ENCODE data around the gene OTOGL. TPM values are rescaled to one million over a fixed set of nuclear protein-coding genes. Genes with fewer than 3 reads are reported as not detected.
"Not testable (repeated sequence)": the region's sequence is repeated elsewhere in the genome, so short reads cannot be mapped to it uniquely, and the experiment has no call there.

OTOGL gene
- total RNA-seq, 2 donors from 2014 or later, result 0.14 to 0.81 TPM

DNA sequence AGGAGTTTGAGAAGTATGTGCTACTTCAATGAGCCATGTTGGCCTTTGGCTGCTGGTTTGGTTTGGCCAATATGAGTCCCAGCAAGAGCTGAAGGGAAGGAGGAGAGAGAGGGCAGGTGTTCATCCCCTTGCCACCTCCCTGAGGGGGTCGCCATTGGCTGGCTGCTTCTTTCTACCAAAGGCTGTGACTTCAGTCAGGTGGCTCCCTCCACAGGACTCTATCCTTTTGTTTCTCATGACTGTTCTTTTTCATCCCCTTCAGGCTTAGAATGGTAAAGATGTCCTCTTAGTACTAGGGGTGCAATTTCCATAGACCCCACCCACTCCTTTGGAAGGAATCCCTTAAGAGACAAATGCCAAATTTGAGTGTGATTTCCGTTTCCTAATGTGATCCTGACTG, 31.2 kb upstream of the OTOGL start:
- H3K27me3 ChIP-seq (replicated peaks; ENCODE audit: insufficient read depth), result no peaks in the 10 kb centered on the region
- no peak for DNase-seq (ENCODE audit: low spot score)
- no peak for ATAC-seq (ENCODE audit: insufficient number of reproducible peaks, low FRiP score, low read depth)
- H3K36me3 ChIP-seq, result no peaks in the 10 kb centered on the region
- no peaks in the 10 kb centered on the region for H3K9me3 ChIP-seq
- no peak overlapping the region for H3K27ac ChIP-seq
- H3K4me3 ChIP-seq, result no peak overlapping the region
- TF ChIP-seq, protein P1, sequence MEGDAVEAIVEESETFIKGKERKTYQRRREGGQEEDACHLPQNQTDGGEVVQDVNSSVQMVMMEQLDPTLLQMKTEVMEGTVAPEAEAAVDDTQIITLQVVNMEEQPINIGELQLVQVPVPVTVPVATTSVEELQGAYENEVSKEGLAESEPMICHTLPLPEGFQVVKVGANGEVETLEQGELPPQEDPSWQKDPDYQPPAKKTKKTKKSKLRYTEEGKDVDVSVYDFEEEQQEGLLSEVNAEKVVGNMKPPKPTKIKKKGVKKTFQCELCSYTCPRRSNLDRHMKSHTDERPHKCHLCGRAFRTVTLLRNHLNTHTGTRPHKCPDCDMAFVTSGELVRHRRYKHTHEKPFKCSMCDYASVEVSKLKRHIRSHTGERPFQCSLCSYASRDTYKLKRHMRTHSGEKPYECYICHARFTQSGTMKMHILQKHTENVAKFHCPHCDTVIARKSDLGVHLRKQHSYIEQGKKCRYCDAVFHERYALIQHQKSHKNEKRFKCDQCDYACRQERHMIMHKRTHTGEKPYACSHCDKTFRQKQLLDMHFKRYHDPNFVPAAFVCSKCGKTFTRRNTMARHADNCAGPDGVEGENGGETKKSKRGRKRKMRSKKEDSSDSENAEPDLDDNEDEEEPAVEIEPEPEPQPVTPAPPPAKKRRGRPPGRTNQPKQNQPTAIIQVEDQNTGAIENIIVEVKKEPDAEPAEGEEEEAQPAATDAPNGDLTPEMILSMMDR (IDR thresholded peaks at IDR 0.05), result no peak
- H3K4me1 ChIP-seq (ENCODE audit: control insufficient read depth in 1 of 2, low read depth in 2 of 2), result peaks cover 0 to 3% of the 10 kb centered on the region in 2 donors

- not testable (repeated sequence) for H3K4me1 ChIP-seq (ENCODE audit: control insufficient read depth in 1 of 2, low read depth in 2 of 2); H3K27me3 ChIP-seq (replicated peaks; ENCODE audit: insufficient read depth); ATAC-seq (ENCODE audit: insufficient number of reproducible peaks, low FRiP score, low read depth); H3K9me3 ChIP-seq; DNase-seq (ENCODE audit: low spot score); H3K27ac ChIP-seq; H3K4me3 ChIP-seq; H3K36me3 ChIP-seq
These were observed 15.3 kb upstream of the OTOGL start for GRCh38 chr12:80083892-80084614.

GRCh38 chr12:80086025-80086424, 13.3 kb upstream of the OTOGL start:
- DNase-seq (ENCODE audit: low spot score), result no peak
- no peaks in the 10 kb centered on the region for H3K9me3 ChIP-seq
- no peaks in the 10 kb centered on the region for H3K36me3 ChIP-seq
- H3K27ac ChIP-seq, result no peak overlapping the region
- H3K4me3 ChIP-seq, result no peak overlapping the region
- H3K4me1 ChIP-seq (ENCODE audit: control insufficient read depth in 1 of 2, low read depth in 2 of 2), result no peaks in the 10 kb centered on the region
- ATAC-seq (ENCODE audit: insufficient number of reproducible peaks, low FRiP score, low read depth), result no peak
- TF ChIP-seq, protein P1 (IDR thresholded peaks at IDR 0.05), result no peak
- H3K27me3 ChIP-seq (replicated peaks; ENCODE audit: insufficient read depth), result no peaks in the 10 kb centered on the region

- TF ChIP-seq, protein P1 (IDR thresholded peaks at IDR 0.05), result no peak
- no peaks in the 10 kb centered on the region for H3K27me3 ChIP-seq (replicated peaks; ENCODE audit: insufficient read depth)
- no peak overlapping the region for H3K4me3 ChIP-seq
- ATAC-seq (ENCODE audit: insufficient number of reproducible peaks, low FRiP score, low read depth), result no peak
- H3K27ac ChIP-seq, result no peak overlapping the region
- no peaks in the 10 kb centered on the region for H3K36me3 ChIP-seq
- H3K4me1 ChIP-seq (ENCODE audit: control insufficient read depth in 1 of 2, low read depth in 2 of 2), result no peaks in the 10 kb centered on the region
- DNase-seq (ENCODE audit: low spot score), result no peak
- no peaks in the 10 kb centered on the region for H3K9me3 ChIP-seq
These were observed 11.7 kb upstream of the OTOGL start for GRCh38 chr12:80087486-80088213.

DNA sequence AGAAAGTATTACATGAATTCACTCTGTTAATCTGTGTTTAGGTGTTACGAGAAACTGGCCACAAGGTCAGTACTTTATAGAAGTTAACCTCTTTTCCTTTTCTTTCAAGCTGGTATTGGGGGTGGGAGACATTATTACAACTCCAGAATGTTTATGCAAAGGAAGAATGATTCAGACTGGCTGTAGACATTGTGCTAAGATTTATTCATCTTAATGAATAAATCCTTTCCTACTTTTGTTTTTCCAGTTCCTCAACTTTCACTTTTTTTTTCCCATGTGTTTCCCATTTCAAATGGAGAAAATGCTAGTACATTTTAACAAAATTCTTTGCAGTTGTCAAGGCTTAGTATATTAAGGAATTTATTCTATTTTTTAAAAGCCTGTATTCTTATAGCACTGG, 1.3 kb downstream of the OTOGL start:
- Histone ChIP-seq H3K27ac (no peak overlapping the region), H3K9me3 (no peaks in the 10 kb centered on the region), H3K4me3 (no peak overlapping the region), H3K4me1 (ENCODE audit: control insufficient read depth in 1 of 2, low read depth in 2 of 2) (peaks cover 0 to 14% of the 10 kb centered on the region in 2 donors), H3K27me3 (replicated peaks; ENCODE audit: insufficient read depth) (no peaks in the 10 kb centered on the region), H3K36me3 (no peaks in the 10 kb centered on the region)
- DNase-seq (ENCODE audit: low spot score) (no peak), ATAC-seq (ENCODE audit: insufficient number of reproducible peaks, low FRiP score, low read depth) (no peak)
- TF ChIP-seq, protein P1 (IDR thresholded peaks at IDR 0.05), result no peak

Data from thoracic aorta (tissue), 2 donors.